ENCODE data around the gene FAM118A. TPM values are rescaled to one million over a fixed set of nuclear protein-coding genes. Genes with fewer than 3 reads are reported as not detected.
"Not testable (repeated sequence)": the region's sequence is repeated elsewhere in the genome, so short reads cannot be mapped to it uniquely, and the experiment has no call there.

Gene FAM118A
- total RNA-seq, 1 donor, result 21.7 TPM

- no peak overlapping the region for H2AFZ ChIP-seq (ENCODE audit: low read length)
- no peak overlapping the region for H3K4me3 ChIP-seq (ENCODE audit: insufficient read depth, low read length)
- H3K79me2 ChIP-seq (ENCODE audit: insufficient read depth, low read length), result no peaks in the 10 kb centered on the region
- H3K27me3 ChIP-seq (ENCODE audit: insufficient read depth, low read length), result peaks cover 31% of the 10 kb centered on the region
- no peak overlapping the region for H3K4me2 ChIP-seq (ENCODE audit: insufficient read depth, low read length)
- no peak for DNase-seq (ENCODE audit: insufficient read length, low spot score, missing footprints)
- H3K27ac ChIP-seq (ENCODE audit: low read depth, low read length), result no peak overlapping the region
- no peaks in the 10 kb centered on the region for H3K9me3 ChIP-seq (ENCODE audit: low read depth, low read length)
- peaks cover 3% of the 10 kb centered on the region for H3K4me1 ChIP-seq (ENCODE audit: insufficient read depth, low read length)
- no peak for TF ChIP-seq CTCF (IDR thresholded peaks at IDR 0.05; ENCODE audit: extremely low read depth, low read depth, low read length)
- H4K20me1 ChIP-seq (ENCODE audit: insufficient read depth, low read length), result no peaks in the 10 kb centered on the region
- no peaks in the 10 kb centered on the region for H3K36me3 ChIP-seq (ENCODE audit: insufficient read depth, low read length)
Measured at GRCh38 chr22:45357490-45357889, 47.8 kb downstream of the FAM118A start.

GRCh38 chr22:45358127-45358526 lies 48.4 kb downstream of the FAM118A start:
- H3K4me3 ChIP-seq (ENCODE audit: insufficient read depth, low read length), result no peak overlapping the region
- peaks cover 31% of the 10 kb centered on the region for H3K27me3 ChIP-seq (ENCODE audit: insufficient read depth, low read length)
- DNase-seq (ENCODE audit: insufficient read length, low spot score, missing footprints), result no peak
- H3K9me3 ChIP-seq (ENCODE audit: low read depth, low read length), result no peaks in the 10 kb centered on the region
- no peak overlapping the region for H2AFZ ChIP-seq (ENCODE audit: low read length)
- no peak for TF ChIP-seq CTCF (IDR thresholded peaks at IDR 0.05; ENCODE audit: extremely low read depth, low read depth, low read length)
- H3K36me3 ChIP-seq (ENCODE audit: insufficient read depth, low read length), result no peaks in the 10 kb centered on the region
- peaks cover 3% of the 10 kb centered on the region for H3K4me1 ChIP-seq (ENCODE audit: insufficient read depth, low read length)
- no peak overlapping the region for H3K27ac ChIP-seq (ENCODE audit: low read depth, low read length)
- H4K20me1 ChIP-seq (ENCODE audit: insufficient read depth, low read length), result no peaks in the 10 kb centered on the region
- no peak overlapping the region for H3K4me2 ChIP-seq (ENCODE audit: insufficient read depth, low read length)
- no peaks in the 10 kb centered on the region for H3K79me2 ChIP-seq (ENCODE audit: insufficient read depth, low read length)

- H3K27me3 ChIP-seq (ENCODE audit: insufficient read depth, low read length), result peaks cover 31% of the 10 kb centered on the region
- no peak overlapping the region for H2AFZ ChIP-seq (ENCODE audit: low read length)
- H3K36me3 ChIP-seq (ENCODE audit: insufficient read depth, low read length), result no peaks in the 10 kb centered on the region
- no peak overlapping the region for H3K27ac ChIP-seq (ENCODE audit: low read depth, low read length)
- no peaks in the 10 kb centered on the region for H4K20me1 ChIP-seq (ENCODE audit: insufficient read depth, low read length)
- no peak for TF ChIP-seq CTCF (IDR thresholded peaks at IDR 0.05; ENCODE audit: extremely low read depth, low read depth, low read length)
- H3K4me1 ChIP-seq (ENCODE audit: insufficient read depth, low read length), result peaks cover 3% of the 10 kb centered on the region
- no peaks in the 10 kb centered on the region for H3K9me3 ChIP-seq (ENCODE audit: low read depth, low read length)
- no peak overlapping the region for H3K4me3 ChIP-seq (ENCODE audit: insufficient read depth, low read length)
- no peak for DNase-seq (ENCODE audit: insufficient read length, low spot score, missing footprints)
- H3K4me2 ChIP-seq (ENCODE audit: insufficient read depth, low read length), result no peak overlapping the region
- no peaks in the 10 kb centered on the region for H3K79me2 ChIP-seq (ENCODE audit: insufficient read depth, low read length)
Measured at GRCh38 chr22:45359627-45360026, 49.9 kb downstream of the FAM118A start.

GRCh38 chr22:45366713-45367112 lies 57.0 kb downstream of the FAM118A start:
- TF ChIP-seq CTCF (IDR thresholded peaks at IDR 0.05; ENCODE audit: extremely low read depth, low read depth, low read length), result no peak
- Histone ChIP-seq H3K4me3 (ENCODE audit: insufficient read depth, low read length) (no peak overlapping the region), H3K4me1 (ENCODE audit: insufficient read depth, low read length) (no peaks in the 10 kb centered on the region), H3K4me2 (ENCODE audit: insufficient read depth, low read length) (no peak overlapping the region), H2AFZ (ENCODE audit: low read length) (no peak overlapping the region), H3K79me2 (ENCODE audit: insufficient read depth, low read length) (no peaks in the 10 kb centered on the region), H3K27ac (ENCODE audit: low read depth, low read length) (no peak overlapping the region), H4K20me1 (ENCODE audit: insufficient read depth, low read length) (no peaks in the 10 kb centered on the region), H3K36me3 (ENCODE audit: insufficient read depth, low read length) (no peaks in the 10 kb centered on the region), H3K27me3 (ENCODE audit: insufficient read depth, low read length) (peaks cover 8% of the 10 kb centered on the region), H3K9me3 (ENCODE audit: low read depth, low read length) (no peaks in the 10 kb centered on the region)
- DNase-seq (ENCODE audit: insufficient read length, low spot score, missing footprints), result no peak

- not testable (repeated sequence) for DNase-seq (ENCODE audit: insufficient read length, low spot score, missing footprints); H3K79me2 ChIP-seq (ENCODE audit: insufficient read depth, low read length); H3K27ac ChIP-seq (ENCODE audit: low read depth, low read length); H3K9me3 ChIP-seq (ENCODE audit: low read depth, low read length); H4K20me1 ChIP-seq (ENCODE audit: insufficient read depth, low read length); H2AFZ ChIP-seq (ENCODE audit: low read length); H3K4me3 ChIP-seq (ENCODE audit: insufficient read depth, low read length); H3K36me3 ChIP-seq (ENCODE audit: insufficient read depth, low read length); H3K27me3 ChIP-seq (ENCODE audit: insufficient read depth, low read length); H3K4me1 ChIP-seq (ENCODE audit: insufficient read depth, low read length); H3K4me2 ChIP-seq (ENCODE audit: insufficient read depth, low read length)
Measured at GRCh38 chr22:45373592-45373991, 63.9 kb downstream of the FAM118A start.
